WTC11 (cell line): ENCODE measurements around the gene AMMECR1L. TPM values are rescaled to one million over a fixed set of nuclear protein-coding genes. Genes with fewer than 3 reads are reported as not detected.
"Not testable (repeated sequence)": the region's sequence is repeated elsewhere in the genome, so short reads cannot be mapped to it uniquely, and the experiment has no call there.

Source experiments
- ATAC-seq: fragments of 200-7000 bp; cut with Tn5 transposase; 2 replicates; pipeline ENCODE4 v1.10.0; 2021; ENCODE audit warnings: mild to moderate bottlenecking, moderate library complexity
- CTCF ChIA-PET: fragments of 300-600 bp; sonication (Branson Sonifier 250); formaldehyde crosslinking; loops from one replicate; lab custom pipeline; 2021; ENCODE audit warnings: antibody characterized with exemption; lab: Charles Lee
- POLR2A ChIA-PET: fragments of 350-600 bp; sonication (Branson Sonifier 250); formaldehyde crosslinking; loops from one replicate; lab custom pipeline; 2021; ENCODE audit warnings: antibody characterized with exemption; lab: Charles Lee
- DNase-seq: peaks from one replicate; pipeline ENCODE4 v3.0.0; 2021; ENCODE audit warnings: low spot score
- H3K27ac Mint-ChIP-seq: 2 replicates; pipeline ENCODE4 v1.8.0; 2021; ENCODE audit warnings: mixed read lengths
- H3K27me3 Mint-ChIP-seq: 2 replicates; pipeline ENCODE4 v1.8.0; 2021; ENCODE audit warnings: low read depth, mild to moderate bottlenecking, moderate library complexity, mixed read lengths
- H3K36me3 Mint-ChIP-seq: 2 replicates; pipeline ENCODE4 v1.8.0; 2021; ENCODE audit warnings: mixed read lengths
- H3K4me1 Mint-ChIP-seq: 2 replicates; pipeline ENCODE4 v1.8.0; 2022; ENCODE audit warnings: mixed read lengths
- H3K4me3 Mint-ChIP-seq: 2 replicates; pipeline ENCODE4 v1.8.0; 2021; ENCODE audit warnings: mild to moderate bottlenecking, moderate library complexity, mixed read lengths
- H3K9me3 Mint-ChIP-seq: 2 replicates; pipeline ENCODE4 v1.8.0; 2021; ENCODE audit warnings: mixed read lengths
- CDX4 ChIP-seq: fragments of 250-450 bp; sonication (Bioruptor Pico); IDR thresholded peaks from 2 replicates; pipeline ENCODE4 v1.9.0; 2021; ENCODE audit warnings: moderate library complexity, mild to moderate bottlenecking, inconsistent platforms, borderline replicate concordance
- ERG ChIP-seq: fragments of 250-450 bp; sonication (Bioruptor Pico); IDR thresholded peaks from 2 replicates; pipeline ENCODE4 v1.8.0; 2021; ENCODE audit warnings: mild to moderate bottlenecking
- FOXJ3 ChIP-seq: sonication (generic); formaldehyde crosslinking; IDR thresholded peaks from 2 replicates; pipeline ENCODE4 v1.9.0; 2021; ENCODE audit warnings: missing genetic modification reagents, mild to moderate bottlenecking, borderline replicate concordance
- HMGA2 ChIP-seq: fragments of 250-450 bp; sonication (Bioruptor Pico); IDR thresholded peaks from 2 replicates; pipeline ENCODE4 v1.4.0; 2021; ENCODE audit warnings: mild to moderate bottlenecking, moderate library complexity
- JAZF1 ChIP-seq: fragments of 250-450 bp; sonication (Bioruptor Pico); IDR thresholded peaks from 2 replicates; pipeline ENCODE4 v1.9.0; 2021; ENCODE audit warnings: moderate library complexity, mild to moderate bottlenecking, inconsistent platforms
- MXD4 ChIP-seq: fragments of 250-450 bp; sonication (Bioruptor Pico); IDR thresholded peaks from 2 replicates; pipeline ENCODE4 v1.8.0; 2021; ENCODE audit warnings: mild to moderate bottlenecking, moderate library complexity, borderline replicate concordance
- PRRX2 ChIP-seq: fragments of 250-450 bp; sonication (Bioruptor Pico); IDR thresholded peaks from 2 replicates; pipeline ENCODE4 v1.8.0; 2021; ENCODE audit warnings: mild to moderate bottlenecking
- RORB ChIP-seq: fragments of 250-450 bp; sonication (Bioruptor Pico); IDR thresholded peaks from 2 replicates; pipeline ENCODE4 v1.9.0; 2021; ENCODE audit warnings: mild to moderate bottlenecking
- SMAD4 ChIP-seq: sonication (generic); formaldehyde crosslinking; IDR thresholded peaks from 2 replicates; pipeline ENCODE4 v1.8.0; 2022; ENCODE audit warnings: mild to moderate bottlenecking, missing genetic modification reagents
- SOX15 ChIP-seq: fragments of 250-450 bp; sonication (Bioruptor Pico); IDR thresholded peaks from 2 replicates; pipeline ENCODE4 v1.9.0; 2021; ENCODE audit warnings: mild to moderate bottlenecking
- ZMAT4 ChIP-seq: fragments of 250-450 bp; sonication (Bioruptor Pico); IDR thresholded peaks from 2 replicates; pipeline ENCODE4 v1.9.0; 2021; ENCODE audit warnings: mild to moderate bottlenecking
- ZNF512 ChIP-seq: sonication (generic); formaldehyde crosslinking; IDR thresholded peaks from 2 replicates; pipeline ENCODE4 v1.8.1; 2022; ENCODE audit warnings: missing genetic modification reagents, borderline replicate concordance
- total RNA-seq: library from RNA; stranded (reverse); gene quantifications from 3 replicates; pipeline ENCODE4 v1.2.3, GENCODE V29; 2021

The AMMECR1L gene
- total RNA-seq, 1 experiment from 2014 or later: 17.9 TPM

GRCh38 chr2:127891811-127892210 lies 6.1 kb upstream of the AMMECR1L start:
- Mint-ChIP-seq H3K9me3 (no peaks in the 10 kb centered on the region), H3K27ac (no peak overlapping the region), H3K36me3 (no peaks in the 10 kb centered on the region), H3K4me1 (peaks cover 23% of the 10 kb centered on the region)
- peak; percentile 66 for ATAC-seq
- no peak for DNase-seq
- ChIA-PET CTCF (no interaction called here), POLR2A (interaction anchor here (1.5 kb wide), 1 partner anchor 32 kb away, joined by 3 read pairs; no protein-coding TSS in a partner anchor)
- no peak for TF ChIP-seq SOX15 (CRISPR knock-in tag)
- no peak for TF ChIP-seq PRRX2 (CRISPR knock-in tag)
- no peak for TF ChIP-seq HMGA2 (CRISPR knock-in tag)
- no peak for TF ChIP-seq ZMAT4
- TF ChIP-seq FOXJ3 (CRISPR knock-in tag): no peak
- TF ChIP-seq MXD4 (CRISPR knock-in tag): no peak
- TF ChIP-seq, all 79 proteins: peak for 0
- no peaks in the 10 kb centered on the region for H3K27me3 Mint-ChIP-seq
- H3K4me3 Mint-ChIP-seq: no peak overlapping the region

- CTCF ChIA-PET, DNase-seq, H3K4me3 Mint-ChIP-seq, ATAC-seq, H3K36me3 Mint-ChIP-seq, H3K27ac Mint-ChIP-seq, H3K9me3 Mint-ChIP-seq, POLR2A ChIA-PET, H3K27me3 Mint-ChIP-seq: not testable (repeated sequence)
- H3K4me1 Mint-ChIP-seq: peaks cover 23% of the 10 kb centered on the region
Observed at GRCh38 chr2:127890756-127891155, 5.0 kb upstream of the AMMECR1L start.

GRCh38 chr2:127888772-127889171 lies 3.0 kb upstream of the AMMECR1L start:
- H3K36me3 Mint-ChIP-seq: peaks cover 5% of the 10 kb centered on the region
- no peaks in the 10 kb centered on the region for H3K9me3 Mint-ChIP-seq
- no peak for ATAC-seq
- ChIA-PET POLR2A (no interaction called here), CTCF (no interaction called here)
- peak overlapping the region; percentile 89; the same call in 1 of the 2 replicates for H3K27ac Mint-ChIP-seq
- DNase-seq: no peak
- H3K4me3 Mint-ChIP-seq: no peak overlapping the region
- peaks cover 34% of the 10 kb centered on the region for H3K4me1 Mint-ChIP-seq
- TF ChIP-seq SMAD4 (CRISPR knock-in tag) (no peak), CDX4 (CRISPR knock-in tag) (no peak), MXD4 (CRISPR knock-in tag) (no peak), ZNF512 (CRISPR knock-in tag) (no peak)
- H3K27me3 Mint-ChIP-seq: no peaks in the 10 kb centered on the region

GRCh38 chr2:127887776-127888130 lies 2.0 kb upstream of the AMMECR1L start:
- no peak overlapping the region; the same call in 1 of the 2 replicates for H3K27ac Mint-ChIP-seq
- CTCF ChIA-PET: no interaction called here

More at GRCh38 chr2:127887776-127888130, 2.0 kb upstream of the AMMECR1L start:
- Mint-ChIP-seq H3K4me3 (peak overlapping the region; percentile 72), H3K9me3 (no peaks in the 10 kb centered on the region), H3K4me1 (peaks cover 33% of the 10 kb centered on the region), H3K36me3 (peaks cover 13% of the 10 kb centered on the region), H3K27me3 (no peaks in the 10 kb centered on the region)
- no peak for ATAC-seq
- POLR2A ChIA-PET: no interaction called here
- TF ChIP-seq ERG (CRISPR knock-in tag): no peak
- TF ChIP-seq JAZF1: no peak
- no peak for TF ChIP-seq ZNF512 (CRISPR knock-in tag)
- TF ChIP-seq RORB: no peak
- no peak for DNase-seq
